Hepatocyte (in vitro differentiated cells): Measurements from ENCODE around the gene CDS2.

Experiments
- CTCF ChIP-seq: fragments of 200-600 bp; sonication (generic); IDR thresholded peaks from 2 replicates; pipeline ENCODE4 v1.5.1; 2016; ENCODE audit warnings: antibody characterized with exemption, mild to moderate bottlenecking; ENCODE audit not compliant: poor library complexity
- EZH2 ChIP-seq: fragments of 200-600 bp; sonication (generic); IDR thresholded peaks from 2 replicates; pipeline ENCODE4 v1.6.1; 2016; ENCODE audit warnings: antibody characterized with exemption, mild to moderate bottlenecking, borderline replicate concordance
- EZH2phosphoT487 ChIP-seq: fragments of 200-600 bp; sonication (generic); IDR thresholded peaks from one replicate; pipeline ENCODE4 v1.6.1; 2018; ENCODE audit warnings: antibody characterized with exemption, mild to moderate bottlenecking, low read depth, moderate library complexity; ENCODE audit not compliant: unreplicated experiment, severe bottlenecking

DNA sequence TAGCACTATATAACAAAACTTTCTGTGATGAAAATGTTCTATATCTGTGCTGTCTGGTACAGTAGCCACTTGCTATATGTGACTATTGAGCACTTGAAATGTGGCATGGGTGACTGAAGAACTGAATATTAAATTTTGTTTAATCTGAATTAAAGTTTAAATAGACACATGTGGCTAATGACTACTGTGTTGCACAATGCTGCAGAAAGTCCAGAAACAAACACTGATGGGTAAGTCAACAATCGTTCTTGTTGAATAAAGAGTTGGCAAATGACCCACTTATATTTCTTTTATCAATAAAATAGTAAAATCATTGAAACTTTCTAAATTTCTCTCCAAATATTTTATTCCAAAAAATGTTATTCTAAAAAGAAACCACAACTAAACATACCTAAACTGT is 108.2 kb downstream of the CDS2 start:
- no peak for TF ChIP-seq CTCF
- no peak for TF ChIP-seq EZH2
- TF ChIP-seq EZH2phosphoT487 = no peak
